ENCODE data around the gene NSD2. TPM values are rescaled to one million over a fixed set of nuclear protein-coding genes. Genes with fewer than 3 reads are reported as not detected.
A peak's percentile ranks its signal among the peaks of the same experiment; 100 is the strongest.

Gene NSD2
- total and polyA plus RNA-seq, 2 donors (not counting 1 experiment from before 2014, with no cell fraction given): 14.2 to 64.8 TPM

GRCh38 chr4:2006956-2007653, 135.9 kb downstream of the NSD2 start:
- DNase-seq (no peak), ATAC-seq (ENCODE audit: low read depth) (no peak)
- Histone ChIP-seq H3K4me2 (replicated peaks; ENCODE audit: low read depth, low read length, poor library complexity, severe bottlenecking) (peak overlapping the region; percentile 93), H3K27me3 (replicated peaks in 1 of 4; ENCODE audit: control extremely low read depth in 1 of 4, control insufficient read depth in 3 of 4, insufficient read depth in 4 of 4, low read length in 3 of 4) (no peaks in the 10 kb centered on the region), H2AFZ (ENCODE audit: insufficient read depth, low read depth, low read length, poor library complexity, severe bottlenecking) (peak overlapping the region; percentile 99), H3K79me2 (ENCODE audit: control insufficient read depth, insufficient read depth, low read length) (peaks cover 67% of the 10 kb centered on the region), H3K4me1 (ENCODE audit: control insufficient read depth in 2 of 2, insufficient read depth in 2 of 2, low read length in 2 of 2) (peaks cover 10 to 21% of the 10 kb centered on the region in 2 donors), H3K36me3 (replicated peaks in 1 of 2; ENCODE audit: control extremely low read depth in 1 of 2, control insufficient read depth in 1 of 2, extremely low read depth in 1 of 2, insufficient read depth in 2 of 2, low read length in 1 of 2) (peaks cover 2 to 12% of the 10 kb centered on the region in 2 experiments), H4K20me1 (ENCODE audit: control insufficient read depth, insufficient read depth, low read length, poor library complexity, severe bottlenecking) (peaks cover 16% of the 10 kb centered on the region), H3K9me3 (ENCODE audit: control extremely low read depth in 1 of 3, control insufficient read depth in 2 of 3, insufficient read depth in 1 of 3, low read length in 2 of 3) (no peaks in the 10 kb centered on the region), H3K4me3 (ENCODE audit: control extremely low read depth in 1 of 5, extremely low read depth in 1 of 5, insufficient read depth in 1 of 5, low read depth in 2 of 5, low read length in 4 of 5) (peak overlapping the region in 3 of 5 experiments; percentile 77 to 93 (median 85)), H3K27ac (ENCODE audit: low read length in 2 of 2) (no peak overlapping the region), H3K9ac (ENCODE audit: low read length) (peak overlapping the region; percentile 96)
- ChIA-PET CTCF (no interaction called here), POLR2A (no interaction called here)
- TF ChIP-seq, protein P1, sequence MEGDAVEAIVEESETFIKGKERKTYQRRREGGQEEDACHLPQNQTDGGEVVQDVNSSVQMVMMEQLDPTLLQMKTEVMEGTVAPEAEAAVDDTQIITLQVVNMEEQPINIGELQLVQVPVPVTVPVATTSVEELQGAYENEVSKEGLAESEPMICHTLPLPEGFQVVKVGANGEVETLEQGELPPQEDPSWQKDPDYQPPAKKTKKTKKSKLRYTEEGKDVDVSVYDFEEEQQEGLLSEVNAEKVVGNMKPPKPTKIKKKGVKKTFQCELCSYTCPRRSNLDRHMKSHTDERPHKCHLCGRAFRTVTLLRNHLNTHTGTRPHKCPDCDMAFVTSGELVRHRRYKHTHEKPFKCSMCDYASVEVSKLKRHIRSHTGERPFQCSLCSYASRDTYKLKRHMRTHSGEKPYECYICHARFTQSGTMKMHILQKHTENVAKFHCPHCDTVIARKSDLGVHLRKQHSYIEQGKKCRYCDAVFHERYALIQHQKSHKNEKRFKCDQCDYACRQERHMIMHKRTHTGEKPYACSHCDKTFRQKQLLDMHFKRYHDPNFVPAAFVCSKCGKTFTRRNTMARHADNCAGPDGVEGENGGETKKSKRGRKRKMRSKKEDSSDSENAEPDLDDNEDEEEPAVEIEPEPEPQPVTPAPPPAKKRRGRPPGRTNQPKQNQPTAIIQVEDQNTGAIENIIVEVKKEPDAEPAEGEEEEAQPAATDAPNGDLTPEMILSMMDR (IDR thresholded peaks at IDR 0.05): no peak
- no peak for TF ChIP-seq EZH2 (IDR thresholded peaks at IDR 0.05; ENCODE audit: borderline replicate concordance, insufficient read depth, low read depth, low read length, poor library complexity, severe bottlenecking)
- 95% methylated on average over 12 of the region's 15 CpGs for WGBS (ENCODE audit: insufficient coverage)
- Mint-ChIP-seq H3K27ac (peak overlapping the region; percentile 89), H3K9me3 (ENCODE audit: insufficient read depth) (no peaks in the 10 kb centered on the region), H3K27me3 (no peaks in the 10 kb centered on the region), H3K4me3 (peak overlapping the region; percentile 95), H3K4me1 (peaks cover 46% of the 10 kb centered on the region)
- intact Hi-C loops (cut with micrococcal nuclease): loop anchor here (5.0 to 10.0 kb wide), 3 partner anchors 135 to 530 kb away; partner anchors contain the start of genes FAM193A, HAUS3, NSD2 and POLN
